Fibroblast of pulmonary artery (primary cell): ENCODE results near the gene USP11.

ENCODE experiments used
- DNase-seq: peaks from one replicate; pipeline ENCODE4 v3.0.0-alpha.2; 2010; ENCODE audit warnings: low read depth
- H3K4me3 ChIP-seq: replicated peaks from 2 replicates; pipeline ENCODE4 v1.5.1; 2011; ENCODE audit warnings: low read depth, mild to moderate bottlenecking, control low read depth, low read length, moderate library complexity
- CTCF ChIP-seq: IDR thresholded peaks from 2 replicates; pipeline ENCODE4 v1.5.1; 2011; ENCODE audit warnings: mild to moderate bottlenecking, control low read depth, low read length, inconsistent platforms; ENCODE audit errors: missing control alignments

The USP11 gene

GRCh38 chrX:47232803-47233332, at the start of gene USP11:
Gene USP11 (plus strand): TSS chrX:47233009. CDS start chrX:47233044, 35 bp downstream.
- no peak for TF ChIP-seq CTCF
- H3K4me3 ChIP-seq = peak within 1 kb of the TSS; percentile 70
- peak; percentile 44 for DNase-seq

- TF ChIP-seq CTCF = no peak
- no peak for DNase-seq
- no peak overlapping the region for H3K4me3 ChIP-seq
Observed at GRCh38 chrX:47184486-47184885, 48.3 kb upstream of the USP11 start.

GRCh38 chrX:47185241-47185640, 47.6 kb upstream of the USP11 start:
- H3K4me3 ChIP-seq = no peak overlapping the region
- TF ChIP-seq CTCF = no peak
- DNase-seq = no peak

- DNase-seq = no peak
- H3K4me3 ChIP-seq = no peak overlapping the region
- no peak for TF ChIP-seq CTCF
Observed at GRCh38 chrX:47186096-47186740, 46.6 kb upstream of the USP11 start.

- no peak for TF ChIP-seq CTCF
- H3K4me3 ChIP-seq = no peak overlapping the region
- DNase-seq = no peak
Observed at GRCh38 chrX:47187106-47187677, 45.6 kb upstream of the USP11 start.

- TF ChIP-seq CTCF = no peak
Observed at GRCh38 chrX:47189906-47190305, 42.9 kb upstream of the USP11 start.

More at GRCh38 chrX:47189906-47190305, 42.9 kb upstream of the USP11 start:
- no peak for DNase-seq
- no peak overlapping the region for H3K4me3 ChIP-seq
